GM18511 (cell line): ENCODE results near the gene CD6.

Source experiments
- ATAC-seq: cut with Tn5 transposase; IDR thresholded peaks from one replicate; pipeline ENCODE4 v1.9.1; 2021; ENCODE audit warnings: mild to moderate bottlenecking, moderate library complexity; ENCODE audit not compliant: unreplicated experiment

CD6 gene

GRCh38 chr11:61024938-61025820, 53.7 kb downstream of the CD6 start:
- ATAC-seq, result no peak

DNA sequence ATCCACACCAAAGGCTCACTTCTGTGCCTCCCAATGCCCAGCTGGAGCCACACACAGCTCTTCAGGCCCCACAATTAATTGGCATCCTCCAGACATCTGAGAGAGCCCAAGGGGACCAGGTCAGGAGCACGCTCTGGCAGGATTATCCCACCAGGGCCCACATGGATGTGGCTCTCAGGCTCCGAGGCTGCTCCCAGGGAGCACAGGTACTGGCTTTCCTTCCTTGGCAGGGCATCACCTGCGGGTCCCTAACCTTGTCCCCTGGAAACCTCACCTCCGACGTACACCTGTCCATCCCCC, 54.3 kb downstream of the CD6 start:
- no peak for ATAC-seq

DNA sequence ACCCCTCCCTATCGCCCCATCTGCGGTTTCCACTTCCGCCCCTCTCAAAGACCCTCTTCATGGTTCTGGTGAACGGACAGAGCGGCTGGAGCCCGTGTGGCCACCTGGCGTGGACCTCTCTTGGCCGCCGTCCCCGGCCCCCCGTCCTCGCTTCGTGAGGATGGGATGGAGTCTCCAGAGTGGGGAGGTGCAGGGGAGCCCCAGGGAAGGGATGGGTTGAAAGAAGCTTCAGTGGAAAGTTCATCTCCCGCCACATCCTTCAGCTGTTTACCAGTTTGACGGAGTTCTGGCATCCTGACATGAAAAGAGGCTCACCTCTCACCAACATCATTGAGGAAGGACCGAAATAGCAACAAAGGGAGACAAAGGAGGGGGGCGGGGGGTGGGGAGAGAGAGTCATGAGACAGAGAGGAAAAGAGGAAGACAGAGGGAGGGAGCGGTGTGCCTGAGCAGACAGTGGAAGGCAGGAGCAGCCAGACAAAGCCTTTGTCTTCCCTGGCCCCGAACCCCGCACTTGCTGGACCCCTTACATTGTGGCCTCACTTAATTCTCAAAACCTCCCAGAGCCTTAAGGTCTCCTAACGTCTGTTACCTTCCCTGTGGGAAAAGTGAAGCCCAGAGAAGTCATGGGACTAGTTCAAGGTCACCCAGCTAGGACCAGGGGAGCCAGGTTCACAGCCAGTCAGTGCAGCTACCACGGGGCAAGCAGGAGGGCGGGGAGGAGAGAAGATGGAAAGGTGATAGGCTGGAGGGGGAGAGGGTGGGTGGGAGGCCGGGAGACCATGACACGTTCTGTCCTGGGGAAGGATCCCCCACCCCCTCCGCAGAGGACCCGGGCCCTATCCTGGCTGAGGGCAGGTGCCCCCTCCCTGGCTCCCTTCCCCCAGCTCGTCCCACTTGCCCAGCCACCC, 54.9 kb downstream of the CD6 start:
- ATAC-seq, result no peak

GRCh38 chr11:61027141-61027840, 55.8 kb downstream of the CD6 start:
- ATAC-seq, result no peak

GRCh38 chr11:61028135-61028729, 56.8 kb downstream of the CD6 start:
- peak; percentile 94 for ATAC-seq

- no peak for ATAC-seq
Observed at GRCh38 chr11:61032824-61033223, 61.3 kb downstream of the CD6 start.

DNA sequence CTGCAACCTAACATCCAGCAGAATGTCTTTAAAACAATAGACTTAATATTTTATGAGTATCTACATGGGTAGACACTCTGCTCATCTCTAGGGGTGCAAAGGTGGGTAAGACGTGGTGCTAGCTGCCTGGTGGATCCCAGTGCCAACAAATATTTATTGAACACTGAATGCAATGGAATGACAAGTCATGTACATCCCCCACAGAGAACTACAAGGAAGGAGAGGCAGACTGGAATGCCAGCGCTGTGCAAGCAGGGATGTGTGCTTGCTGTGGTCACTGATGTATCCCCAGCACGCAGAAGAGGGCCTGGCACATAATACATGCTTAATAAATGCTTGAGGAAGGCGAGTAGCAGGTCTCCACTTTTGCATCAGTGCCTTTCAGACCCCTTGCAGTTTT, 61.9 kb downstream of the CD6 start:
- no peak for ATAC-seq

DNA sequence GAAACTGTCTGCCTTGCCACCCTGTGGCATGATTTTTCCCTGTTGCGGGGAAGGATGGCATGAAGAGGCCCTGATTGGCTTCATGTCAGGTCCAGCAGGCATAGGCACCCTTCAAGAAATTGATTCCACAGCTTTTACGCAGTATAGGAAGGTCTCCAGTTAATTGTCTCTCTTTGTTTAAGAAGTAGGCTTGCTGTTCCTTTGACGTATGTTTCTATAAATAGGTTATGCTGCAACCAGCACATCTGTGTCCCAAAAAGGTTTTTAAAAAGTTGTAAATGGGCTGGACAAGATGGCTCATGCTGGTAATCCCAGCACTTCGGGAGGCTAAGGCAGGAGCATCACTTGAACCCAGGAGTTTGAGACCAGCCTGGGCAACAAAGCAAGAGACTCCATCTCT, 62.6 kb downstream of the CD6 start:
- ATAC-seq, result no peak

DNA sequence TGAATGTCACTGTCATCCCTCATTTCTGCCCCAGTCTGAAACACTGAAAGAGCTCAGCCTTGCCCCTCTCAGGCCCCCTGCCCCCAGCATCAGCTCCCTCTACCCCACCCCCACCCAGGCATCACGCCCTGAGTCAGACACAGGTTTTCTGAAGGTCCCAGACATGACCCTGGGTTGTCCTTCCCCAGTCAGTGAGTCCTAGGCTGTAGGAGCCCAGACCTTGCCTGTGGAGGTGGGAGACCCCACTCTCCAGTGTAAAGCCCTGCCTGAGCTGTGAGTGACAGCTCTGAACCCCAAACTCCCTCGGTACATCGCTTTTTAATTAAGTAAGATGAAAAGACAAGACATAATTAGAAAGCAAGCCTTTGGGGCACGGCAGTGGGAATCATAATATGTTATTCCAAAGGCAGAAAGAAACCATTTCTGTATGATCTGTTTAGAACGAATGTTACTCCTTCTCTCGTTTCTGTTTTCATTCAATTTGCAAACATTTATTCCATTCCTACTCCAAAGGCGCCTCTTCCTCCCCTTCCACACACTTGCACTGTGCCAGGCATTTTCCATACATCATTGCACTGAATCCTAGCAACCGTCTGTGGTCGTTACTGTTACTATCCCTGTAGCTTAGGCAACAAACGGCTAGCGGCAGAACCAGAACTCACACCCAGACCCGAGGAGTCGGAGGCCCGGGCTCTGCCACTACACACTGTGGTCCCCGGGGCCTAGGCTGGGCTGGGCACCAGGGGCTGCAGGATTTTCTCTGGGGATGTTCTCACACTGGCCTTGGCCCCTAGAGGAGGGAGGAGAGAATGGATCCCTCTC, 63.4 kb downstream of the CD6 start:
- ATAC-seq, result no peak

GRCh38 chr11:61035526-61035835, 64.0 kb downstream of the CD6 start:
- ATAC-seq, result no peak

- no peak for ATAC-seq
Observed at GRCh38 chr11:61037441-61038093, 66.1 kb downstream of the CD6 start.

GRCh38 chr11:61039916-61040315, 68.4 kb downstream of the CD6 start:
- ATAC-seq, result no peak

GRCh38 chr11:61041755-61042518, 70.5 kb downstream of the CD6 start:
- ATAC-seq, result peak; percentile 91

GRCh38 chr11:61042537-61042936, 71.1 kb downstream of the CD6 start:
- no peak for ATAC-seq

DNA sequence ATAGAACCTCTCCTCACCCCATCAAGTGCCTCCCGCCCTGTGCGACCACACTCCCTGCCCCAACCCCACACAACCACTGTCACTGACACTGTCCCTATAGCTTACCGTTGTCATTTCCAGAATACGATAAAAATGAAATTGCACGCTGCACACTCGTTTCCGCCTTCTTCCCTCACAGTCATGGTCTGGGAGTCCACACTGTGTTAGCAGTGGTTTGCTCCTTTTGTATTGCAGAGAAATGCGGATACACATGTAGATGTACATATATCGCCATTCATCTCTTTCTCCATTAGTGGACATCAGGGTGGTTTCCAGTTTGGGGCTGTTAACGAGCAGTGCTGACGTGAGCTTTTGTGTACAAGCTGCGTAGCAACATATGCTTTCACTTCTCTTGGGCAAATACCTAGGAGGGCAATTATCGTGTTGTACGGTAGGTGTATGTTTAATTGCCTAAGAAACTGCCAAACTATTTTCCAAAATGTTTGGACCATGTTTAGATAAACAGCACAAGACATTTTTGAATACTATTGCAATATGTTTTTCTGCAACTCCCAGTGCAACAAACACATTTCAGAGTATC, 71.6 kb downstream of the CD6 start:
- no peak for ATAC-seq

- ATAC-seq, result no peak
Observed at GRCh38 chr11:61045271-61045670, 73.8 kb downstream of the CD6 start.

- no peak for ATAC-seq
Observed at GRCh38 chr11:61046833-61047232, 75.4 kb downstream of the CD6 start.

- no peak for ATAC-seq
Observed at GRCh38 chr11:61048368-61049062, 77.0 kb downstream of the CD6 start.
